GM21619 (cell line): ENCODE data around the gene C1QL1.
A peak's percentile ranks its signal among the peaks of the same experiment; 100 is the strongest.

ENCODE experiments used
- ATAC-seq: cut with Tn5 transposase; IDR thresholded peaks from one replicate; pipeline ENCODE4 v1.9.1; 2021; ENCODE audit not compliant: unreplicated experiment

Gene C1QL1

DNA sequence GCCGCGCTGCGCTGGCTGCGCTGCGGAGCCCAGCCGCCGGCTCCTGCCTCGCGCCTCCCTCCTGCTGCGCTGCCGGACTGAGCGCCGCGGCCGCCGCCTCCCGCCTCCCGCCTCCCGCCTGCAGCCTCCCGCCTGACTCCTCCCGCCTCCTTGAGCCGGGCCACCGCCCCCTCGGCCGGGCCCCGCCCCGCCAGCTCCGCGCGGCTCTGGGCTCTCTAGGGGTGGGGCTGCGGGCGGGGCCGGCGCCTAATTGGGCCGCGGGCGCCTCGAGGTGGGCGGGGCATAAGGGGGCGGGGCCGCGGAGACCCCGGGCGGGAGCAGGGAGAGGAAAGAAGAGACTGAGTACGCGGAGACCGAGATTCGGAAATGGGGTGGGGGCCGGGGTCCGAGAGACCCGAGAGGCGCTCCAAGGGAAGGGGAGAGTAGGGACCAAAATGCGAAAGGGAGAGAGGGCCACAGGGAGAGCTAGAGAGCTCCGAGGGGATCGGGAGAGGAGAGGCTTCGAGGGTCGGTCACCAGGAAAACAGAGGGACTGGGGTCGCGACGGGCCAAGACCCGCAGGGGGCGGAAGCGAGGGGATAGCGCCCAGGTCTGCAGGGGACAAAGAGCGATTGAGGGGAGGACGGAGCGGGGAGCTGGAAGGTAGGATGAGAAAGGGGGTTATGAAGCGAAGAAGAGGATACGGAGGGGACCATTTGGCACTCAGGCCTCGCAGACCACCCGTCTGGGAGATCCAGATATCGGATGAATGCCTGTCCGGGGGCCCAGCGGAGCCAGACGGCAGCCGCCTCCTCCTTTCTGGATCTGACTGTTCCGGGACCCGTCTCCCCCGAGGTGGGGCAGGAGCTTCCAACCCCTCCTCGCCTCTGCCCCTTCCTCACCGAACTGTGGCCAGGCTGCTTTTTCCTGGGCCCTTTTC is at the start of gene C1QL1:
Gene C1QL1, minus strand, starts transcription at position 79 of the 919 bp plus-strand sequence. CDS start 255 bp downstream, outside the sequence.
- ATAC-seq: peak; percentile 72

DNA sequence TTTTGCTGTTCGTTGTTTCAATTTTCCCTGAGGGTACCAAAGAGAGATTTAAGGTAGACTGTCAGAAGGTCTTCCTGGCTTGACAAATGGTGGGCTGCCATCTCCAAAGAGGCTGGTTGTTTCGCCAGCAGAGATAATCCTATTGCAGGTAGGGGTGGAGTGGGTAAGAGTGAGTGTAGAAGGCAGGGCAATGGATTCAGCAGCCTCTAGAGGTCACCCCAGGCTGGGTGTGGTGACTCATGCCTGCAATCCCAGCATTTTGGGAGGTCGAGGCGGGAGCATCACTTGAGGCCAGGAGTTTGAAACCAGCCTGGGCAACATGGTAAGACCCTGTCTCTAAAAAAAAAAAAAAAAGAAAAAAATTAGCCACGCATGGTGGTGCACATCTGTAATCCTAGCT is 48.7 kb upstream of the C1QL1 start:
- no peak for ATAC-seq

DNA sequence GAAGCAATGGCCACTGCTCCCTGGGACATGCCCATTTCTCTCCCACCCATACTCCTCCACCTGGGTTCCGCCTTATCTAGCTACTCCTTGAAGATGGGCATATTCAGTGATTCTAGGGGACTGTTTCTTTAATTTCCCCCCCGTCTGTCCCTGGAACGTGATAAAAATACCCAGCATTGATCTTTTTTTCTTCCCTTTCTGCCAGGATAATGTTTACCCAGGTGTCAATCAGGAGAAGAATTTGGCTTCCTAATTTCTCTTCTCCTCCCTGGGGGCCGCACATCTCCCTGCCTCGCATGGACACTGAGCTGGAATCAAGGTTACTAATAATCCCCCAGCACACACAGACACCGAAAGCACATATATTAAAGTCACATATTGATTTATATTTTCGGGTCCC is 48.1 kb upstream of the C1QL1 start:
- ATAC-seq: no peak

DNA sequence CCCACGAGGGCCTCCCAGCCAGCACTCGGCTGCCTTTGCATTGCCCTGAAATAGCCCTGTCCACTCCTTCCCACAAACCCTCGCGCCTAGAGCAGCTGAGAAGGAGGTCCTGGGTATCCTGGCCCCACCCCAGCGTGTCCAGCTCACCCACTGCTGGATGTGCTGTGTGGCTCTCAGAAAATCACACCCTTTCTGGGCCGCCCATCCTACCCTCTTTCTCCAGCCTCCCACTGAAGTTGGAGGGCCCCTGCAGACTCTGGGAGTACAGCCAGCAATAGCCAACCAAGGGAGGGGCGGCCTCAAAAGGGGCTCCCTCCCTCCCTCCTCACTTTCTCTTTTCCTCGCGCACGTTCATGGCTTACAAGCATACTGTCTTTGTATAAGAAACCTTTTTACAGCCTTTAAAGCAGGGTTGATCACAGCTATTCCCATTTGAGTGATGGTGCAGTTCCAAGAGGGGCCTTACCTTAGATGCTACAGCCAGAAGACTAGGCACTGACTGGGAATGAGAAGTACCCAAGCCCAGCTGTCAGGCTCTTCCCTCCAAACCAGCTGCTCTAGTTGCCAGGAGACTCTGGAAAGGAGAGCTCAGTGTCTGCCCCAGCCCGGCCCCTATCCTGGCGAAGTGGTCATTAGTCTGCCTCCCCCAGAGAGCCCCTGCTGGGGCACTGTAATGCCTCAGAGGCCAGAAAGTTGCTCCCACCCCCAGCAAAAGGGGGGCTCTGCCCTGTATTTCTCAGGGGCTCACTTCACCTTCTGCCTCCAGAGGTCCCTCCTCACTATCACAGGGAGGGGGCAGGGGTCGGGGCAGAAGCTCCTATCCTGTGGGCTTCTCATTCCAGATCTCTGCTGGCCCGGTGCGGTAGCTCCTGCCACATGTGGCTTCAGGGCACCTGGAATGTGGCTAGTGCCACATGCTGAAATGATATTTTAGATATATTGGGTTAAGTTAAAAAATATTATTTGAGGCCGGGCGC is 45.2 kb upstream of the C1QL1 start:
- no peak for ATAC-seq

DNA sequence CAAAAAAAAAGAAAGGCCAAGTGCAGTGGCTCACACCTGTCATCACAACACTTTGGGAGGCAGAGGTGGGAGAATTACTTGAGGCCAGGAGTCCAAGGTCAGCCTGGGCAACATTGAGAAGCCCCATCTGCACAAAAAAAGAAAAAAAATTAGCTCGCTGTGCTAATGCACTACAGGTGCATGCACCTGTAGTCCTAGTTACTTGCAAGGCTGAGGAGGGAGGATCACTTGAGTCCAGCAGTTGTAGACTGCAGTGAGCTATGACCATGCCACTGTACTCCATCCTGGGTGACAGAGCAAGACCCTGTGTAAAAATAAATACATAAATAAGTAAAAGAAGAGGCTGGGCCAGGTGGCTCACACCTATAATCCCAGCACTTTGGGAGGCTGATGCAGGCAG is 43.7 kb upstream of the C1QL1 start:
- ATAC-seq: no peak

DNA sequence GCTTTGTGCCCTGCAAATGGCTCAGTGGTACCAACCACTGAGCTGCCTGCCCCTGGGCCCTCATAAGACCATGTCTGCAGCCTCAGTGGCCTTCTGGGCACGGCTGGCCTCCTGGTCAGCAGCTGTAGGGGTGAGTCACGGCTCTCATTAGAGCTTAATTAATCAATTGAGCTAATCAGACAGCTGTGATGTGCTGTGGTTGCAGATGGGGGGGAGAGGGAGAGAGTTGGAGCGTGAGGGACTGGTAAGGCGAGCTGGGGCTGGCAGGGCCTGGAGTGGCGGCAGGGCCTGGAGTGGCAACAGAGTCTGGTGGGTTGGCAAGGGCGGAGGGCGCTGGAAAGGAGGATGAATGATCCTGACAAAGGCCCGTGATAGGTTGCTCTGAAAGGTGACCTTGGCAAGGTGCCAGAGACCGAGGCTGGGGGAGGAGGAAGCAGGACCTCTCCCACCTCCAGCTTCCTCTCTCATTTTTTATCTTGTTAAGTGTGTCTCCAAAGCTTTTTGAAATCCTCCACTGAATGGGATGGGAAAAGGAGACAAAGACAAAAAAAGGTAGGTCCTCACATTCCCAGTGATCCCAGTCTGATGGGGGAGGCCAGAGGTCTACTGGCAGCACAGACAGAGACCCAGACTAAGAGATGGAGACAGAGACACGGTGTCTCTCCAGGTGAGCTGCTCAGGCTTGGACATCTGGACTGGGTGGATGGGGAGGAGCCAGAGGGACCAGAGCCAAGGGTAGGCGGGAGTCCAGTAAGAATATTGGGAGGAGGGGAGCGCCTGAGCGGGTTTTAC is 41.8 kb upstream of the C1QL1 start:
- no peak for ATAC-seq

DNA sequence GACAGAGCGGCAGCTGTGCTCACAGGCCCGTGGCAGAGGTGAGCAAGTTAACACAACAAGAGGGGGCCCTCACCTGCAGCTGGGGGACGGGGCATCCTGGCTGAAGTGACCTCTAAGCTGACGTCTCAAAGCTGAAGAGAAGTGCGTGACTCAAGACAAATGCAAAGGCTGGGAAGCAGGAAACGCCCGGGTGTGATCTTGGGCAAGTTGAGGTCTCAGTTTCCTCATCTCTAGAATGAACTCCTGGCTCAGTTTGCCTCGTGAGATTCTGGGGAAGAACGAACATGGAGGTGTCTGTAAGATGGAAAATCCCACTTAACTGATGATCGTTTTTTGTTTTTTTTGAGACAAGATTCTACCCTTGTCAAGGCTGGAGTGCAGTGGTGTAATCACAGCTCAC is 40.1 kb upstream of the C1QL1 start:
- no peak for ATAC-seq

DNA sequence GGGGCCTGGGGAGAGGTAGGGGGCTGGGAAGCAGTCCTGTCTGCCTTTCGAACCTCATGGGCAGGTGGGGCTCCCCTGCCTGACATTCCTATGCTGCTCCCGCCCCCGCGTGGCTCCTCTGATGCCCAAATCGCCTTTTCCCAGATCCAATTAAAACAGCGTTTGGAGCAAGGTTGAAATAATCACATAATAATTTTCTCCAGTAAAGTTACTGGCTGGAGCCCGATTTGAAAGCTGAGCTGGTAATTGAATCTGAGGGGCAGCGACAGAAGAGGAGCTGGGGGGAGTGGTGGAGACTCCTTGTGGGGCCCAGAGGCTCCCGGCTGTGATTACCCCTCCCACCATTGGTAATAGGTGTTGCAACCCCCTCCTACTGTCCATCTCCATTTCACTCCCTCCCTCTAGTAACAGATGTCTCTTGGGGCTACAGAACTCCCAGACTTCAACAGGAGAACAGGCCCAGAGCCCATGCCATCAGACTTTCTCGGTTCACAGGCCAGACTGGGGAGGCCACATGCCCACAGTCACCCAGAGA is 38.9 kb upstream of the C1QL1 start:
- ATAC-seq: no peak

DNA sequence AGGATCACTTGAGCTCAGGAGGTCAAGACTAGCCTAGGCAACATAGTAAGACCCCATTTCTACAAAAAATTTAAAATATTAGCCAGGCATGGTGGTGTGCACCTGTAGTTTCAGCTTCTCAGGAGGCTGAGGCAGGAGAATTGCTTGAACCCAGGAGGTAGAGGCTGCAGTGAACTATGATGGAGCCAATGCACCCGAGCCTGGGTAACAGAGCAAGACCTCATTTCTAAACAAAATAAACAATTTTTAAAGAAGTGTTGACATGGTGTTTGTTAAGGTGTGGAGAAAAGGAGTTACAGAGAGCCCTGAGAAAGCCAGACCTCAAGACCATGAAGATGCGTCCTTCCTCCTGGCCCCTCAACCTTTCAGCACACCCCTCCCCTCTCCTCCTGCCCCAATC is 37.6 kb upstream of the C1QL1 start:
- no peak for ATAC-seq

DNA sequence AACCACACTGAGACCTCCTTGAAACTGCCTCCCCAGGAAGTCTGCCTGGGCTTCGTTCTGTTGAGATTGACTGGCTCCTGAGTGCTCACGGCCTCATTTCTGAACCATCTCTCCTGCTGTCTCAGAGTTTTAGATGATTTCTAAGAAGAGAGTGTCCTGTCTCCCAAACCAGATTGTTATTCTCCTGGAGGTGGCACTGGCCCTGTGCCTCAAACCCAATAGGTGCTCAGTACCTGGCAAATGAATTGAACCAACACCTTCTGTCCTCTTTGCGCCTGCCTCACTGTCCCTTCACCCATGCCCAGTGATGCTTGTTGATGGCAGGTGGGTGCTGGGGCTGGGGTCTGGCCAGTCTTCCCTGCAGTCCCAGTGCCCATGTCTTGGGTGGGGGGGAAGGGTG is 36.3 kb upstream of the C1QL1 start:
- ATAC-seq: no peak

DNA sequence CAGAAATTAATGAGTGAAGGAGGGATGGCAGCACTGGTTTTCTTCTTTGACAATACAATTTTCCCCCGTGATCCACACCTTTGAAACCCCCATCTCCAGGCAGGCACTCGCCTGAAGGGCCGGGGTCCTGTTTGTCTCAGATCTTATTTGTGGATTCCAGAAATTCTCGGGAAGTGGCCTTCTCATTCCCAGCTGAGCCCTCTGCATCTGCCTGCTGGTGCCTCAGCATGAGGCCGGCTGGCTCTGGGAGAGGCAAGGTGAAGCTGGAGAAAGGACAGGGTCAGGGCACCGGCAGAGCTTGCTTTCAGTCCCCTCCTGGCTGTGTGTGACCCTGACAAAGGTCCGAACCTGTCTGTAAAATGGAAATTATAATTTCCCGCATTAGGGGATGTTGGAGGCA is 35.8 kb upstream of the C1QL1 start:
- ATAC-seq: no peak

DNA sequence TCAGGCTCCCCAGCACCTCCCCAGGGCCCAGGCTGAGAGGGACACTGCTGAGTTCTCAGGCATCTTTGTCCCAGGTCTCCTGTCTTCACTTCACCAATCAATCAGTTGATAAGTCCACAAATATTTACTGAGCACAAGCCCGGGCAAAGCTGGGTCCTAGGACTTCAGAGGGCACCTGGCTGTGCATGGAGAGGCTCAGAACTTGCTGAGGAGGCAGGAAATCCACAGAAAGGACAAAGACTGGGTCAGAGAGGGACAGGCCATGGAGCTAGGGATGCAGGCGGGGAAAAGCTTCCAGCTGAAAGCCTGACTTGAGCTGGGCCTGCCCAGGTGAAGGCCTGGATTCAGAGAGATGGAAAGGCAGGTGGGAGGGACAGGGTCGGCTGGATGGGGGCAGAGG is 33.2 kb upstream of the C1QL1 start:
- ATAC-seq: no peak

DNA sequence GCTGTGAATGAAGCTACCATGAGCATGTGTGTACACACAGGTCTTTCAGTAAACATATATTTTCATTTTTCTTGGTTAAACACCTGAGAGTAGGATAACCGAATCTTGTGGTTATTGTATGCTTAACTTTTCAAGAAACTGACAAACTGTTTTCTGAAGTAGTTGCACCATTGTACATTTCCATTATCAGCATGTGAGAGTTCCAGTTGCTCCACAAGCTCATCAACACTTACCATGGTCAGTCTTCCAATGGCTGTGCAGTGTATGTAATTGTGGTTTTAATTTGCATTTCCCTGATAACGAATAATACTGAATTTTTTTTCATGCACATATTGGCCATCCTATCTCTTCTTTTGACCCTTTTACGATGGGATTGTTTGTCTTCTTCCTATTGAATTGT is 31.3 kb upstream of the C1QL1 start:
- ATAC-seq: no peak

DNA sequence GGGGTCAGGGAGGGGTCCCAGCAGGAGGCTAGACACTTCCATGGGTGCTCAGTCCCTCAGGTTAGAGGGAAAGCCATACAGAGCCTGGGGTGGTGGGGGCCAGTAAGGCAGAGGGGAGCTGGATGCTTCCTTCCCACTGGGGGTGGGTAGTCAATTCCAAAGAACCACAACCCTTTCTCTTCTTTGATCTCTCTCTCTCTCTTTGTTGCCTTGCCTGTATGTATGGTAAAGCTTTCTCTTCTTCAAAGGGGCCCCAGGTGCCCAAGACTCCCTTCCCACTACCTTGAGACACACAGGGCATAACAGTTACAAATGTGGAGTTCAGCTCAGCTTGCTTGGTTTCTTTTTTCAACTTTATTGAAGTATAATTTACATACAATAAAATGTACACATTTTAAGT is 30.5 kb upstream of the C1QL1 start:
- no peak for ATAC-seq

DNA sequence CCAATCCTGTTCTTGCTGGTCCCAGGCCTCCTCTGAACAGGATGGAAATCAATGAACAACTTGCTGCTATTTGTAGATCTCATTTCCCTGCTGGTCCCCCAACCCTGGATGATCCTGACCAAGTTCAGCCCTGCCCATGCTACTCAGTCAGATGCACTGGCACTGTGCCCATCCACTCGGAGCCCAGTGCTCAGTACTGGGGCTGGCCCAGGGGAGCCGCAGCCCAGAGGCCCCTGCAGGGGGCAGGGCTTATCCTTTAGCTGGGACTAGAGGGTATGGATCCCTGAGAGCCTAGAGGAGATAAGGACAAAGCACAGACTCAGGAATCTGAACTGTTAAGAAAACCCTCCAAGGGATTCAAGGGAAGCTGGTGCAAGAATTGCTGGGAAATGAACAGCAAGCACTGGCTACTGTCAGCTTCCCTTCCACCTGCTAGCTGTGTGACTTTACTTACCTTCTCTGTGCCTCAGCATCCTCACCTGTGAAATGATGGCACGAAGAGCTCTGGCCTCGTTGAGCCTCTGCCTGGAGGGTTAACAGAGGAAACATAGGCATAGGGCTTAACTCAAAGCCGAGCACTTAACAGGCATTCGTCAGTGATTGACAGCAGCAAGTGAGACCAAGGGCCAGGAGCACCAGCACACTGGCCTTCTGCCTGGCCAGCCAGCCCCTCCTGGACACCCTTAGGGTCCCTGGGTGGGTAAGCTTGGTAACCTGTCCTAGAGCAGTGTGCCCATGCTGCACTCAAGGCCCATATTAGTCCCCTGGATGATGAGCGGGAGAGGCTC is 29.8 kb upstream of the C1QL1 start:
- ATAC-seq: no peak

DNA sequence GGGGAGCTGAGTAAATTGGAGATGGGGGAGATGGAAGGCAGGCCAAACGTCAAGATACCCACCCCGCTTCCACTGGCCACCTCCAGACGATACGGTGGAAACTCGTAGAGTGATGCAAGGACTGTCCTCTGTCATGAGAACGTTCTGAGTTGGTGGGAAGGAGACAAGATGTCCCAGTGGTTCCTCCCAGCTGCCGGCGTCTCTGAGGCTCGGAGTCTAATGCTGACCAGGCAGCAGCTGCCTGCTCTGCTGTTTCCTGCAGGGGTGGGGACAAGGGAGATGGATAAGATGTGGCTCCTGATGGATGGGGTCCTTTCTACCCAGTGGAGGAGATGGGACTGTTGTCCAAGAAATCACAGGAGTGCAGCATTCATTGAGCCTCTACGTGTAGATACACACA is 28.2 kb upstream of the C1QL1 start:
- ATAC-seq: no peak

DNA sequence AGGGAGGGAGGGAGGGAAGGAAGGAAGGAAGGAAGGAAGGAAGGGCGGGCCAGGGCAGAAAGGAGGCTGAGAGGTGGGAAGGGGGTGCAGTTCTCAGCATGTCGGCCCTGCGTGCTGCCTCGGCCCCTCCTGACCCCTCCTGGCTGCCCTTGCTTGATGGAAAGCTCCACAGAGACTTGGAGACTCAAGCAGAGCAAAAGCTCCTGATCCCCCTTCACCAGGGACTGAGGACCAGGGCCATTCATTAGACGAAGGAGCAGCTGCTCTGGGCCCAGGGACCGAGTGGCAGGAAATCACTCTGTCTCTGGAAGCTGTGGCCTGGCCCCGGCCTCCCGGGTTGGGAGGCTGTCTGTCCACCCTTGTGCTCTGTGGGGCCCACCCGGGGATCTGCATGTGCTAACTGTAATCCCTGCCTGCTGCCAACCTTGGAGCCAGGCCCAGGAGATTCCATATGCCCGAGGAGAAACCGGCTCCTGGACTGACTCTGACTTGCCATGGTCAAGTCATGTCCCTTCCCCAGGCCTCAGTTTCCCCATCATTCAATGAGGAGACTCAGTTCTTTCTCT is 27.4 kb upstream of the C1QL1 start:
- ATAC-seq: no peak

DNA sequence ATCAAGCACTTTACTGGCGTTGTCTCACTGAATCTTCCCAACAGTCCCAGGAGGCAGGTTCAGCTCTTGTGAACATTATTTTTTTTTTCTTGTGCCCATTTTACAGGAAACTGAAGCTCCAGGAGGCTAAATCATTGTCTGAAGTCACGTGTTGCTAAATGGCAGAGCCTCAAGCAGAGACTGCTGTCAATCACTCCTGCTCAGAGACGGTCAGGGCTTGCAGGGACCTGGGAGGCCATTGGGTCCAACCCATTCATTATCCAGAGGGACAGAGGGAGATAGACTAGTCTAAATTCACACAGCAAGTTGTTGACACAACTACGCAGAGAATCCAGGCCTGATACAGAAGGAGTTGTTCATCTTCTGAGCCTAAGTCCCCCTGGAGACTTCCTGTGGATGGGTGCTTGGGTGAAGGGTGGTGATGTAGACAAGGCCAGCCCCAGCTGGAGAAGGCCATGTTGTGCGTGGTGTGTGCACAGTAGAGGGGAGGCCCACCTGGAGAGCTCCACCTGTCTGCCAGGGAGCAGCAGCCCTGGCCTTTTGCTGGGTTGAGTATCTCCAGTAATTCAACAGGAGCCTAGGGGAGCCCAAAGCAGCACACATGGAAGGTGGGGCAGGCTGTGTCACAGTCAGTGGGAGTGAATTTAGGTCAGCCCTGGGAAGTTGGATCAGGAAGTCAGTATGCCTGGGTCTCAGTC is 24.3 kb upstream of the C1QL1 start:
- no peak for ATAC-seq

DNA sequence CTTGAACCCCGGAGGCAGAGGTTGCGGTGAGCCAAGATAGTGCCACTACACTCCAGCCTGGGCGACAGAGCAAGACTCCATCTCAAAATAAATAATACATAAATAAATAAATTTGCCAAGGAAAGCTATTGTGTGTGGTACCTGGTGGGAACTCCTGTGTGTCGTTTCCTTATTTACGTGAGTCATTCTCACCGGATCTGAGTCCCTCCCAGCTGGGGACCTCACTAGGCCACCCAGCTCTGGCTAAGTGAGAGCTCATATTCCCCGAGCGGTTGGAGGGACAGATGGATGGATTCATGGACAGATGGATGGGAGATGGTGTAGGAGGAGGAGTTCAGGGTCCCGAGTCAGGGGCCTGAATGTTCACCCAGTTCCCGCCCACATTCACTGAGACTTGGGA is 22.9 kb upstream of the C1QL1 start:
- no peak for ATAC-seq
